Testis (tissue), 3 donors: ENCODE measurements around the gene ATAD5. TPM values are rescaled to one million over a fixed set of nuclear protein-coding genes. Genes with fewer than 3 reads are reported as not detected.

Experiments
- DNase-seq: peaks from one replicate; pipeline ENCODE4 v3.0.0-alpha.2; 2019
- H3K27ac ChIP-seq, 2 donors: fragments of 200-600 bp; sonication (generic); one replicate each; pipeline ENCODE4 v1.5.1; 2019
- H3K27me3 ChIP-seq: fragments of 200-600 bp; sonication (generic); one replicate; pipeline ENCODE4 v1.5.1; 2019
- H3K36me3 ChIP-seq: fragments of 200-600 bp; sonication (generic); one replicate; pipeline ENCODE4 v1.5.1; 2017; ENCODE audit warnings: low read depth; ENCODE audit errors: missing control alignments
- H3K4me1 ChIP-seq: fragments of 200-600 bp; sonication (generic); one replicate; pipeline ENCODE4 v1.5.1; 2019
- H3K4me3 ChIP-seq, 2 donors: fragments of 200-600 bp; sonication (generic); one replicate each; pipeline ENCODE4 v1.5.1; 2017 to 2019
- H3K9me3 ChIP-seq: fragments of 200-600 bp; sonication (generic); one replicate; pipeline ENCODE4 v1.5.1; 2017
- CTCF ChIP-seq, 3 experiments: fragments of 450-650 bp in 2 of 3; fragments of 200-600 bp in 1 of 3; sonication (generic) in 1 of 3; IDR thresholded peaks; one replicate each; pipeline ENCODE4 v1.5.1; 2016 to 2019; ENCODE audit warnings: antibody characterized with exemption in 3 of 3, mild to moderate bottlenecking in 2 of 3, moderate library complexity in 1 of 3
- POLR2A ChIP-seq: fragments of 450-650 bp; IDR thresholded peaks from one replicate; pipeline ENCODE4 v1.6.1; 2017; ENCODE audit warnings: antibody characterized with exemption, mild to moderate bottlenecking, moderate library complexity
- WGBS, 2 donors: methylation state at CpG; one replicate each; pipeline ENCODE4 v1.1.5; 2018; 5-methylcytosine and 5-hydroxymethylcytosine counted together
- intact Hi-C: fragments of 100-400 bp; cut with DNase I; formaldehyde crosslinking; loops from one replicate; pipeline ENCODE4 v1.15.1; 2023; ENCODE audit warnings: low total_unique reads
- polyA plus RNA-seq: library from polyadenylated mRNA; stranded (reverse); fragments of 350-450 nt; fragmentation: Illumina TruSeq; extraction: RNeasy Lipid Tissue Mini Kit (QIAGEN cat#74804); gene quantifications from one replicate; pipeline ENCODE4 v1.2.3, GENCODE V29; 2014; ENCODE audit warnings: low read depth, low replicate concordance; ENCODE audit not compliant: insufficient read depth
- total RNA-seq, 2 donors: library from RNA; depleted of rRNA; stranded (reverse); fragments of >200 nt; gene quantifications; one replicate each; pipeline ENCODE4 v1.2.3, GENCODE V29; 2016

ATAD5 gene
- total and polyA plus RNA-seq, 3 donors from 2014 or later, result 0.67 to 10.2 (median 5.5) TPM

GRCh38 chr17:30858556-30859250 is 26.9 kb downstream of the ATAD5 start:
- no peaks in the 10 kb centered on the region for H3K4me1 ChIP-seq
- intact Hi-C loops, result no loop called here
- no peak overlapping the region for H3K27ac ChIP-seq
- TF ChIP-seq POLR2A (no peak), CTCF (IDR thresholded peaks at IDR 0.05) (no peak)
- H3K36me3 ChIP-seq, result no peaks in the 10 kb centered on the region
- H3K4me3 ChIP-seq, result no peak overlapping the region
- 95 to 96% methylated on average over 9 of the region's 9 CpGs for WGBS, 2 donors
- DNase-seq, result no peak
- no peaks in the 10 kb centered on the region for H3K27me3 ChIP-seq
- H3K9me3 ChIP-seq, result no peaks in the 10 kb centered on the region

- no peak overlapping the region for H3K27ac ChIP-seq
- WGBS, 2 donors, result 90 to 100% methylated on average over 1 of the region's 1 CpG
- no peaks in the 10 kb centered on the region for H3K36me3 ChIP-seq
- H3K9me3 ChIP-seq, result no peaks in the 10 kb centered on the region
- DNase-seq, result no peak
- no peaks in the 10 kb centered on the region for H3K27me3 ChIP-seq
- H3K4me1 ChIP-seq, result no peaks in the 10 kb centered on the region
- TF ChIP-seq CTCF (IDR thresholded peaks at IDR 0.05) (no peak), POLR2A (no peak)
- H3K4me3 ChIP-seq, result no peak overlapping the region
- intact Hi-C loops, result no loop called here
These were observed 32.9 kb downstream of the ATAD5 start for GRCh38 chr17:30864636-30865035.

GRCh38 chr17:30869005-30869404 is 37.2 kb downstream of the ATAD5 start:
- Histone ChIP-seq H3K27me3 (no peaks in the 10 kb centered on the region), H3K36me3 (no peaks in the 10 kb centered on the region), H3K4me3 (no peak overlapping the region), H3K27ac (no peak overlapping the region), H3K4me1 (no peaks in the 10 kb centered on the region), H3K9me3 (no peaks in the 10 kb centered on the region)
- no peak for DNase-seq
- intact Hi-C loops, result no loop called here
- WGBS, 2 donors, result 95 to 97% methylated on average over 6 of the region's 6 CpGs
- TF ChIP-seq CTCF (IDR thresholded peaks at IDR 0.05), result no peak
- TF ChIP-seq POLR2A, result no peak

GRCh38 chr17:30886187-30886586 is 54.4 kb downstream of the ATAD5 start:
- H3K9me3 ChIP-seq, result no peaks in the 10 kb centered on the region
- no peak overlapping the region for H3K27ac ChIP-seq
- no peak overlapping the region for H3K4me3 ChIP-seq
- 98% methylated on average over 5 of the region's 5 CpGs for WGBS, 2 donors
- DNase-seq, result no peak
- no peaks in the 10 kb centered on the region for H3K36me3 ChIP-seq
- TF ChIP-seq CTCF (IDR thresholded peaks at IDR 0.05), result no peak
- no peak for TF ChIP-seq POLR2A
- H3K4me1 ChIP-seq, result no peaks in the 10 kb centered on the region
- H3K27me3 ChIP-seq, result no peaks in the 10 kb centered on the region
- intact Hi-C loops, result no loop called here

GRCh38 chr17:30894236-30894635 is 62.5 kb downstream of the ATAD5 start:
- H3K9me3 ChIP-seq, result no peaks in the 10 kb centered on the region
- TF ChIP-seq POLR2A, result no peak
- TF ChIP-seq CTCF (IDR thresholded peaks at IDR 0.05), result no peak
- no peaks in the 10 kb centered on the region for H3K4me1 ChIP-seq
- no peak overlapping the region for H3K4me3 ChIP-seq
- 93 to 94% methylated on average over 3 of the region's 3 CpGs for WGBS, 2 donors
- no peaks in the 10 kb centered on the region for H3K27me3 ChIP-seq
- no peak for DNase-seq
- no peaks in the 10 kb centered on the region for H3K36me3 ChIP-seq
- intact Hi-C loops, result no loop called here
- no peak overlapping the region for H3K27ac ChIP-seq
